K562 (cell line): ENCODE data around the gene KLHL30. TPM values are rescaled to one million over a fixed set of nuclear protein-coding genes. Genes with fewer than 3 reads are reported as not detected.

Experiments
- ATAC-seq: fragments of 200-7000 bp; cut with Tn5 transposase; 3 replicates; pipeline ENCODE4 v1.9.1; 2020; ENCODE audit warnings: moderate library complexity
- BruUV-seq: library from RNA; stranded (reverse); fragments of 400-500 nt; replicated peaks from 2 replicates; lab custom pipeline; 2021; lab: Mats Ljungman, UMichigan
- CTCF ChIA-PET: fragments of 300-600 bp; formaldehyde crosslinking; extraction: SDS; loops from one replicate; lab custom pipeline; 2021; ENCODE audit warnings: low intra/inter-chr PET ratio; lab: Yijun Ruan, JAX
- POLR2A ChIA-PET: fragments of 300-600, 350-650 bp; sonication (Branson Sonifier 250); formaldehyde crosslinking; extraction: SDS; loops from one replicate; lab custom pipeline; 2021; ENCODE audit warnings: antibody characterized with exemption, inconsistent platforms; lab: Yijun Ruan, JAX
- DNase-seq, 4 experiments: peaks; one replicate each; pipeline versions ENCODE4 v3.0.0 to v3.0.0-alpha.2; 2011 to 2018; ENCODE audit warnings: low spot score in 3 of 4, mixed read lengths in 3 of 4; ENCODE audit errors: extremely low read depth in 1 of 4
- FAIRE-seq: peaks from 2 replicates; lab custom pipeline; 2011; peaks lifted over from hg19 to GRCh38; lab: Jason Lieb, UNC
- H2AFZ ChIP-seq: 2 replicates; pipeline ENCODE4 v1.6.0; 2011; ENCODE audit warnings: low read depth, low read length, control low read depth, inconsistent platforms
- H3K27ac ChIP-seq: fragments of 200-600 bp; 3 replicates; pipeline ENCODE4 v1.8.0; 2011; ENCODE audit warnings: low read depth, mild to moderate bottlenecking, control low read depth, inconsistent platforms, low read length, moderate library complexity, mixed read lengths; ENCODE audit errors: extremely low read depth
- H3K27me3 ChIP-seq, 2 experiments: fragments of 300-600 bp in 1 of 2; 2 replicates in 1 of 2; 3 replicates in 1 of 2; pipeline versions ENCODE4 v1.6.0 to v1.8.0; 2011; ENCODE audit warnings: inconsistent platforms in 2 of 2, low read length in 2 of 2, mild to moderate bottlenecking in 1 of 2, mixed read lengths in 1 of 2, moderate library complexity in 1 of 2; ENCODE audit not compliant: control insufficient read depth in 2 of 2, insufficient read depth in 2 of 2
- H3K36me3 ChIP-seq: fragments of 300-600 bp; 3 replicates; pipeline ENCODE4 v1.8.0; 2011; ENCODE audit warnings: mild to moderate bottlenecking, low read length, inconsistent platforms; ENCODE audit not compliant: control insufficient read depth, insufficient read depth
- H3K4me1 ChIP-seq, 2 experiments: fragments of 200-600 bp in 1 of 2; replicated peaks in 1 of 2; 2 replicates in 1 of 2; 3 replicates in 1 of 2; pipeline versions ENCODE4 v1.5.1 to v1.8.0; 2011; ENCODE audit warnings: inconsistent platforms in 2 of 2, low read length in 2 of 2, mild to moderate bottlenecking in 1 of 2, mixed read lengths in 1 of 2, moderate library complexity in 1 of 2; ENCODE audit not compliant: control insufficient read depth in 2 of 2, insufficient read depth in 2 of 2
- H3K4me2 ChIP-seq: 2 replicates; pipeline ENCODE4 v1.6.1; 2011; ENCODE audit warnings: low read length, control low read depth, inconsistent platforms, mixed read lengths; ENCODE audit not compliant: insufficient read depth
- H3K4me3 ChIP-seq: fragments of 200-600 bp; sonication (generic), shearing (Covaris generic); 2 replicates; pipeline ENCODE4 v1.5.1; 2016; ENCODE audit warnings: control low read depth, inconsistent platforms
- H3K79me2 ChIP-seq: fragments of 200-600 bp; 3 replicates; pipeline ENCODE4 v1.8.0; 2011; ENCODE audit warnings: low read length, inconsistent platforms; ENCODE audit not compliant: control insufficient read depth, insufficient read depth
- H3K9ac ChIP-seq, 2 experiments: 2 replicates each; pipeline versions ENCODE4 v1.6.0 to v1.6.1; 2011; ENCODE audit warnings: low read depth in 2 of 2, low read length in 2 of 2, control low read depth in 1 of 2, inconsistent platforms in 1 of 2, mild to moderate bottlenecking in 1 of 2, mixed read lengths in 1 of 2; ENCODE audit not compliant: insufficient read depth in 1 of 2
- H3K9me1 ChIP-seq: one replicate; pipeline ENCODE4 v1.6.0; 2011; ENCODE audit warnings: inconsistent platforms, mild to moderate bottlenecking, low read length, moderate library complexity; ENCODE audit not compliant: control insufficient read depth, insufficient read depth
- H3K9me3 ChIP-seq: replicated peaks from 2 replicates; pipeline ENCODE4 v1.5.1; 2011; ENCODE audit warnings: low read depth, low read length, inconsistent platforms; ENCODE audit not compliant: control insufficient read depth, insufficient read depth
- H4K20me1 ChIP-seq: replicated peaks from 2 replicates; pipeline ENCODE4 v1.6.1; 2011; ENCODE audit warnings: low read length, inconsistent platforms, mixed read lengths; ENCODE audit not compliant: control insufficient read depth, insufficient read depth
- AFF4 ChIP-seq: sonication (generic); formaldehyde crosslinking; IDR thresholded peaks from 2 replicates; pipeline ENCODE4 v1.8.0; 2023; ENCODE audit warnings: mild to moderate bottlenecking, missing genetic modification reagents
- ARID4B ChIP-seq: sonication (generic); formaldehyde crosslinking; IDR thresholded peaks from 2 replicates; pipeline ENCODE4 v1.8.0; 2022; ENCODE audit warnings: mild to moderate bottlenecking, missing genetic modification reagents
- EWSR1 ChIP-seq: fragments of 450-650 bp; IDR thresholded peaks from 2 replicates; pipeline ENCODE4 v1.6.1; 2018; ENCODE audit warnings: borderline replicate concordance, mild to moderate bottlenecking, low read depth, moderate library complexity; ENCODE audit not compliant: partially characterized antibody
- HBP1 ChIP-seq: fragments of 450-650 bp; formaldehyde crosslinking; IDR thresholded peaks from 2 replicates; pipeline ENCODE4 v1.4.0; 2022; ENCODE audit warnings: missing genetic modification characterization
- JUND ChIP-seq, 2 experiments: IDR thresholded peaks; 2 replicates in 1 of 2; 3 replicates in 1 of 2; pipeline ENCODE4 v1.6.1; 2011; ENCODE audit warnings: borderline replicate concordance in 2 of 2, low read depth in 2 of 2, low read length in 2 of 2, improper control_type of control experiment in 1 of 2, missing biosample characterization in 1 of 2, missing genetic modification characterization in 1 of 2, missing genetic modification reagents in 1 of 2
- NFE2 ChIP-seq: IDR thresholded peaks from 2 replicates; pipeline ENCODE4 v1.6.1; 2014; ENCODE audit warnings: antibody characterized with exemption, low read depth
- SMAD4 ChIP-seq: fragments of 250-450 bp; sonication (Bioruptor Pico); conservative IDR thresholded peaks from 2 replicates; pipeline ENCODE4 v1.8.0; 2021; ENCODE audit warnings: inconsistent platforms, mild to moderate bottlenecking, moderate library complexity
- U2AF2 ChIP-seq: fragments of 200-400 bp; formaldehyde crosslinking; optimal IDR thresholded peaks from 2 replicates; pipeline ENCODE3; 2017; ENCODE audit warnings: low read depth, mild to moderate bottlenecking, low read length
- WGBS: fragments of 100-300 bp; shearing (Covaris generic); methylation state at CpG from one replicate; pipeline ENCODE4 v1.1.6; 2016; ENCODE audit warnings: low coverage, mixed read lengths; ENCODE audit not compliant: insufficient coverage; ENCODE audit errors: missing lambda C conversion rate; 5-methylcytosine and 5-hydroxymethylcytosine counted together
- in situ Hi-C: fragments of 300-500 bp; cut with MboI; formaldehyde crosslinking; loops from 4 replicates; pipeline ENCODE4 v1.15.0; 2018; ENCODE audit warnings: inconsistent platforms, mixed read lengths
- intact Hi-C: fragments of 100-400 bp; cut with micrococcal nuclease; formaldehyde crosslinking; loops from 2 replicates; pipeline ENCODE4 v1.14.2; 2022
- polyA plus RNA-seq, 8 experiments: library from polyadenylated mRNA; depleted of rRNA in 4 of 8; stranded (reverse) in 5 of 8; unstranded in 3 of 8; fragments of >200 nt; fragmentation: Nextera tagmentation in 2 of 8; fragmentation: Illumina TruSeq in 1 of 8; extraction: Ambion mirVana in 2 of 8; extraction: Trizol in 1 of 8; gene quantifications; 2 replicates each; pipeline versions ENCODE4 v1.2.1 to v1.2.3, GENCODE V29; 2011 to 2014; ENCODE audit warnings: inconsistent platforms in 1 of 8, missing spikeins in 1 of 8
- total RNA-seq, 7 experiments: library from RNA; depleted of rRNA in 6 of 7; stranded (reverse); fragments of >200 nt in 6 of 7; fragmentation: Illumina TruSeq in 2 of 7; extraction: Trizol in 2 of 7; gene quantifications; 2 replicates each; pipeline versions ENCODE4 v1.2.1 to v1.2.3, GENCODE V29; 2011 to 2021; ENCODE audit warnings: low replicate concordance in 1 of 7
- TF ChIP-seq, protein P1 (sequence below): sonication (generic); formaldehyde crosslinking; IDR thresholded peaks from 2 replicates; pipeline ENCODE4 v1.8.1; 2023; ENCODE audit warnings: mild to moderate bottlenecking, missing genetic modification reagents, moderate library complexity

Gene KLHL30
- total and polyA plus RNA-seq, 9 of the 15 experiments (the other 6 are each of a cell fraction or from before 2014, with no cell fraction given), result 0.04 TPM; not detected in 8

DNA sequence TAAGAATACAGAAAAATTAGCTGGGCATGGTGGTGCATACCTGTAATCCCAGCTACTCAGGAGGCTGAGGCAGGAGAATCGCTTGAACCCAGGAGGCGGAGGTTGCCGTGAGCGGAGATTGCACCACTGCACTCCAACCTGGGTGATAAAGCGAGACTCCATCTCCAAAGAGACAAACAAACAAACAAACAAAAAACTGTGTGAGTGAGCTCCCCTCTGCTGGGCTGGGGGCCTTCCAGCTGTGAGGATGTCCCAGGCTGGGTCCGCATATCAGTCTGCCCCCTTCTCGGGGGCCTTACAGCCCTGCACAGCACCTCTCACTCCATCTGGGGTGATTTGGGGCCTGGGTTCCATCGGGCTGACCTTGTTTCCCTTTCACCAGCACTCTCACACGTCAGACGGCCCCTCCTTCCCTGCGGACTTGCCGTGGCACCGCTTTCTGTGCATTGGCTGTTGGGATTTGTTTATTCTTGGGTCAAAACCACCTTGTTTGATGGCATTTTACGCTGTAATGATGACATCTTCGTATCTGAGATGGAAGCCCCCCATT lies 2.8 kb upstream of the KLHL30 start:
- Histone ChIP-seq H3K4me2 (no peak overlapping the region), H3K27me3 (peaks cover 3 to 34% of the 10 kb centered on the region in 2 experiments; a peak in 4 of 5 replicates), H3K9me3 (no peaks in the 10 kb centered on the region), H3K4me1 (peaks cover 6 to 58% of the 10 kb centered on the region in 2 experiments; a peak in 4 of 5 replicates), H3K27ac (no peak overlapping the region), H3K36me3 (no peaks in the 10 kb centered on the region), H3K4me3 (no peak overlapping the region), H3K9ac (no peak overlapping the region), H4K20me1 (peaks cover 2% of the 10 kb centered on the region; the same call in 1 of the 2 replicates), H2AFZ (no peak overlapping the region), H3K79me2 (no peaks in the 10 kb centered on the region), H3K9me1 (no peaks in the 10 kb centered on the region)
- ATAC-seq (no peak), DNase-seq (no peak), FAIRE-seq (no peak)
- TF ChIP-seq U2AF2 (no peak), HBP1 (no peak), EWSR1 (no peak), AFF4 (CRISPR knock-in tag) (no peak), SMAD4 (no peak), ARID4B (CRISPR knock-in tag) (no peak), JUND (IDR thresholded peaks at IDR 0.05; ENCODE audit: borderline replicate concordance, low read depth, low read length) (no peak), JUND (tag; IDR thresholded peaks at IDR 0.05; ENCODE audit: borderline replicate concordance, low read depth, low read length) (no peak), NFE2 (no peak)
- TF ChIP-seq, protein P1, sequence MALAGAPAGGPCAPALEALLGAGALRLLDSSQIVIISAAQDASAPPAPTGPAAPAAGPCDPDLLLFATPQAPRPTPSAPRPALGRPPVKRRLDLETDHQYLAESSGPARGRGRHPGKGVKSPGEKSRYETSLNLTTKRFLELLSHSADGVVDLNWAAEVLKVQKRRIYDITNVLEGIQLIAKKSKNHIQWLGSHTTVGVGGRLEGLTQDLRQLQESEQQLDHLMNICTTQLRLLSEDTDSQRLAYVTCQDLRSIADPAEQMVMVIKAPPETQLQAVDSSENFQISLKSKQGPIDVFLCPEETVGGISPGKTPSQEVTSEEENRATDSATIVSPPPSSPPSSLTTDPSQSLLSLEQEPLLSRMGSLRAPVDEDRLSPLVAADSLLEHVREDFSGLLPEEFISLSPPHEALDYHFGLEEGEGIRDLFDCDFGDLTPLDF (CRISPR knock-in tag), result no peak
- BruUV-seq, result no TSS peak
- 35% methylated on average over 12 of the region's 15 CpGs for WGBS
- ChIA-PET POLR2A (no interaction called here), CTCF (no interaction called here)
- in situ Hi-C loops (no loop called here), intact Hi-C loops (loop anchor here (10.0 kb wide), 1 partner anchor 281 kb away; the partner anchor contains the start of gene RAMP1)
